WTC11 (cell line): Measurements from ENCODE around the gene ISCU.

ENCODE experiments used
- JUN ChIP-seq: sonication (generic); formaldehyde crosslinking; IDR thresholded peaks from 2 replicates; pipeline ENCODE4 v1.8.0; 2023; ENCODE audit warnings: mild to moderate bottlenecking, missing genetic modification reagents
- NFYB ChIP-seq: sonication (generic); formaldehyde crosslinking; conservative IDR thresholded peaks from 2 replicates; pipeline ENCODE4 v1.8.0; 2022; ENCODE audit warnings: low read depth, missing genetic modification reagents
- SMAD3 ChIP-seq: sonication (generic); formaldehyde crosslinking; IDR thresholded peaks from 2 replicates; pipeline ENCODE4 v1.8.0; 2022; ENCODE audit warnings: missing genetic modification reagents, mild to moderate bottlenecking, borderline replicate concordance
- ZNF121 ChIP-seq: sonication (generic); formaldehyde crosslinking; IDR thresholded peaks from 2 replicates; pipeline ENCODE4 v1.8.0; 2023; ENCODE audit warnings: missing genetic modification reagents
- ZNF232 ChIP-seq: sonication (generic); formaldehyde crosslinking; IDR thresholded peaks from 2 replicates; pipeline ENCODE4 v1.8.0; 2022; ENCODE audit warnings: mild to moderate bottlenecking, missing genetic modification reagents
- TF ChIP-seq, protein P1 (sequence below): sonication (generic); formaldehyde crosslinking; IDR thresholded peaks from 2 replicates; pipeline ENCODE4 v1.8.1; 2023; ENCODE audit warnings: mild to moderate bottlenecking, missing genetic modification reagents, borderline replicate concordance
- TF ChIP-seq, protein P2 (sequence below): fragments of 200-600 bp; IDR thresholded peaks from 2 replicates; pipeline ENCODE4 v1.8.0; 2022; ENCODE audit warnings: antibody characterized with exemption
- TF ChIP-seq, protein P3 (sequence below): sonication (generic); formaldehyde crosslinking; IDR thresholded peaks from 2 replicates; pipeline ENCODE4 v1.8.0; 2022; ENCODE audit warnings: mild to moderate bottlenecking, missing genetic modification reagents

- TF ChIP-seq ZNF232 (no peak), ZNF121 (CRISPR knock-in tag) (no peak), JUN (CRISPR knock-in tag) (no peak), SMAD3 (CRISPR knock-in tag) (no peak), NFYB (CRISPR knock-in tag) (no peak)
- TF ChIP-seq, protein P1, sequence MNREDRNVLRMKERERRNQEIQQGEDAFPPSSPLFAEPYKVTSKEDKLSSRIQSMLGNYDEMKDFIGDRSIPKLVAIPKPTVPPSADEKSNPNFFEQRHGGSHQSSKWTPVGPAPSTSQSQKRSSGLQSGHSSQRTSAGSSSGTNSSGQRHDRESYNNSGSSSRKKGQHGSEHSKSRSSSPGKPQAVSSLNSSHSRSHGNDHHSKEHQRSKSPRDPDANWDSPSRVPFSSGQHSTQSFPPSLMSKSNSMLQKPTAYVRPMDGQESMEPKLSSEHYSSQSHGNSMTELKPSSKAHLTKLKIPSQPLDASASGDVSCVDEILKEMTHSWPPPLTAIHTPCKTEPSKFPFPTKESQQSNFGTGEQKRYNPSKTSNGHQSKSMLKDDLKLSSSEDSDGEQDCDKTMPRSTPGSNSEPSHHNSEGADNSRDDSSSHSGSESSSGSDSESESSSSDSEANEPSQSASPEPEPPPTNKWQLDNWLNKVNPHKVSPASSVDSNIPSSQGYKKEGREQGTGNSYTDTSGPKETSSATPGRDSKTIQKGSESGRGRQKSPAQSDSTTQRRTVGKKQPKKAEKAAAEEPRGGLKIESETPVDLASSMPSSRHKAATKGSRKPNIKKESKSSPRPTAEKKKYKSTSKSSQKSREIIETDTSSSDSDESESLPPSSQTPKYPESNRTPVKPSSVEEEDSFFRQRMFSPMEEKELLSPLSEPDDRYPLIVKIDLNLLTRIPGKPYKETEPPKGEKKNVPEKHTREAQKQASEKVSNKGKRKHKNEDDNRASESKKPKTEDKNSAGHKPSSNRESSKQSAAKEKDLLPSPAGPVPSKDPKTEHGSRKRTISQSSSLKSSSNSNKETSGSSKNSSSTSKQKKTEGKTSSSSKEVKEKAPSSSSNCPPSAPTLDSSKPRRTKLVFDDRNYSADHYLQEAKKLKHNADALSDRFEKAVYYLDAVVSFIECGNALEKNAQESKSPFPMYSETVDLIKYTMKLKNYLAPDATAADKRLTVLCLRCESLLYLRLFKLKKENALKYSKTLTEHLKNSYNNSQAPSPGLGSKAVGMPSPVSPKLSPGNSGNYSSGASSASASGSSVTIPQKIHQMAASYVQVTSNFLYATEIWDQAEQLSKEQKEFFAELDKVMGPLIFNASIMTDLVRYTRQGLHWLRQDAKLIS (CRISPR knock-in tag): no peak
- TF ChIP-seq, protein P2, sequence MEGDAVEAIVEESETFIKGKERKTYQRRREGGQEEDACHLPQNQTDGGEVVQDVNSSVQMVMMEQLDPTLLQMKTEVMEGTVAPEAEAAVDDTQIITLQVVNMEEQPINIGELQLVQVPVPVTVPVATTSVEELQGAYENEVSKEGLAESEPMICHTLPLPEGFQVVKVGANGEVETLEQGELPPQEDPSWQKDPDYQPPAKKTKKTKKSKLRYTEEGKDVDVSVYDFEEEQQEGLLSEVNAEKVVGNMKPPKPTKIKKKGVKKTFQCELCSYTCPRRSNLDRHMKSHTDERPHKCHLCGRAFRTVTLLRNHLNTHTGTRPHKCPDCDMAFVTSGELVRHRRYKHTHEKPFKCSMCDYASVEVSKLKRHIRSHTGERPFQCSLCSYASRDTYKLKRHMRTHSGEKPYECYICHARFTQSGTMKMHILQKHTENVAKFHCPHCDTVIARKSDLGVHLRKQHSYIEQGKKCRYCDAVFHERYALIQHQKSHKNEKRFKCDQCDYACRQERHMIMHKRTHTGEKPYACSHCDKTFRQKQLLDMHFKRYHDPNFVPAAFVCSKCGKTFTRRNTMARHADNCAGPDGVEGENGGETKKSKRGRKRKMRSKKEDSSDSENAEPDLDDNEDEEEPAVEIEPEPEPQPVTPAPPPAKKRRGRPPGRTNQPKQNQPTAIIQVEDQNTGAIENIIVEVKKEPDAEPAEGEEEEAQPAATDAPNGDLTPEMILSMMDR: no peak
- TF ChIP-seq, protein P3, sequence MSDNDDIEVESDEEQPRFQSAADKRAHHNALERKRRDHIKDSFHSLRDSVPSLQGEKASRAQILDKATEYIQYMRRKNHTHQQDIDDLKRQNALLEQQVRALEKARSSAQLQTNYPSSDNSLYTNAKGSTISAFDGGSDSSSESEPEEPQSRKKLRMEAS: no peak
Observed at GRCh38 chr12:108582509-108582908, 20.1 kb downstream of the ISCU start.
